ENCODE data around the gene SMIM27.

DNA sequence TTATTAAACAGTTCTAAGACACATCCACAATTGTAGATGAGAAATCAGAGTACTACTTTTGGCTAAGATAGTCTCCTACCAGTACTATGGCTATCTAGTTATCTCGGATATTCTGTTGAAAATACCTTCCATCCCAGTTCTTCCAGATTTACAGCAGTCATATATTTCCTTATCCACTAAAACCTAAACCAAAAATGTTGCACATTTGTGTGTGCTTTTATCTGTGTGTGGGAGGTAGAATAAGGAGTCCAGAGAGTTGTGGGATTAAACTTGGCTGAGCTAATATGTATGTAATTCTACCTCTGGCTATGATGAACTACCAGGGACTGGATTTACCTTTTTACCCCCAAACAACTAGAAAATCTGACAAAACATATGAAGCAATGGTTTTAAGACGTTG, 38.3 kb downstream of the SMIM27 start:
- TF ChIP-seq, protein P1, sequence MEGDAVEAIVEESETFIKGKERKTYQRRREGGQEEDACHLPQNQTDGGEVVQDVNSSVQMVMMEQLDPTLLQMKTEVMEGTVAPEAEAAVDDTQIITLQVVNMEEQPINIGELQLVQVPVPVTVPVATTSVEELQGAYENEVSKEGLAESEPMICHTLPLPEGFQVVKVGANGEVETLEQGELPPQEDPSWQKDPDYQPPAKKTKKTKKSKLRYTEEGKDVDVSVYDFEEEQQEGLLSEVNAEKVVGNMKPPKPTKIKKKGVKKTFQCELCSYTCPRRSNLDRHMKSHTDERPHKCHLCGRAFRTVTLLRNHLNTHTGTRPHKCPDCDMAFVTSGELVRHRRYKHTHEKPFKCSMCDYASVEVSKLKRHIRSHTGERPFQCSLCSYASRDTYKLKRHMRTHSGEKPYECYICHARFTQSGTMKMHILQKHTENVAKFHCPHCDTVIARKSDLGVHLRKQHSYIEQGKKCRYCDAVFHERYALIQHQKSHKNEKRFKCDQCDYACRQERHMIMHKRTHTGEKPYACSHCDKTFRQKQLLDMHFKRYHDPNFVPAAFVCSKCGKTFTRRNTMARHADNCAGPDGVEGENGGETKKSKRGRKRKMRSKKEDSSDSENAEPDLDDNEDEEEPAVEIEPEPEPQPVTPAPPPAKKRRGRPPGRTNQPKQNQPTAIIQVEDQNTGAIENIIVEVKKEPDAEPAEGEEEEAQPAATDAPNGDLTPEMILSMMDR (IDR thresholded peaks at IDR 0.05; ENCODE audit: borderline replicate concordance, extremely low read depth, low read length, poor library complexity, severe bottlenecking) = no peak
- TF ChIP-seq EZH2 (IDR thresholded peaks at IDR 0.05; ENCODE audit: borderline replicate concordance, low read depth, low read length, severe bottlenecking) = no peak
